Measurements from ENCODE around the gene PDZRN3.

DNA sequence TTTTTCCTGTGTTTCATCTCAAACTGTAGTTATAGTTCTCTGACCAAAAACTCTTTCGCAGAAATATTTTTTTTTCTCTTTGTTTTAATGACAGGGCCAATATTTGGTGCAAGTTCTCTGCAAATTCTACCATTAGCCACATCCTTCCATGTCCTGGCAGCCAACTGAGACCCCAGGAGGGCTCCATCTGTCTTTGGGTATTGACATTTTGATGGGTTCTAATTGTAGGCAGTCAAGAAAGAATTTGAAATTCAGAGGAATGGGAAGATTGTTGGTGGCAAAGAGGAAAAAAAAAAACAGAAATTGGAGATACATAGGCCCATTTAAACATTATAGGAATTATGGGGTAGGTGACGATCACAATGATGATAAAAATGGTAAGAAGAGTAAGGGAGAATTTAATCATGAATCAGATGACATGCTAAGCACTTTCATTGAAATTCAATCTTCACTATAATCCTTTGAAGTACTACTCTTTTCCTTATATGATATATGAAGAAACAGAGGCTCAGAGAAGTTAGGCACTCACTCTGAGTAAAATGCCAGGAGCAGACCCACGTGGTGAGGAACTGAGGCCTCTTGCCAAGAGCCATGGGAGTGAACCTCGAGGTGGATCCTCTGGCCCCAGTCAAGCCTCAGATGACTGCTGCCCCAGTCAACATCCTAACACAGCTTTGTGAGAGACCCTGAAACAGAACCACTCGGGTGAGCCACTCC is 151.4 kb downstream of the PDZRN3 start:
- TF ChIP-seq, protein P1, sequence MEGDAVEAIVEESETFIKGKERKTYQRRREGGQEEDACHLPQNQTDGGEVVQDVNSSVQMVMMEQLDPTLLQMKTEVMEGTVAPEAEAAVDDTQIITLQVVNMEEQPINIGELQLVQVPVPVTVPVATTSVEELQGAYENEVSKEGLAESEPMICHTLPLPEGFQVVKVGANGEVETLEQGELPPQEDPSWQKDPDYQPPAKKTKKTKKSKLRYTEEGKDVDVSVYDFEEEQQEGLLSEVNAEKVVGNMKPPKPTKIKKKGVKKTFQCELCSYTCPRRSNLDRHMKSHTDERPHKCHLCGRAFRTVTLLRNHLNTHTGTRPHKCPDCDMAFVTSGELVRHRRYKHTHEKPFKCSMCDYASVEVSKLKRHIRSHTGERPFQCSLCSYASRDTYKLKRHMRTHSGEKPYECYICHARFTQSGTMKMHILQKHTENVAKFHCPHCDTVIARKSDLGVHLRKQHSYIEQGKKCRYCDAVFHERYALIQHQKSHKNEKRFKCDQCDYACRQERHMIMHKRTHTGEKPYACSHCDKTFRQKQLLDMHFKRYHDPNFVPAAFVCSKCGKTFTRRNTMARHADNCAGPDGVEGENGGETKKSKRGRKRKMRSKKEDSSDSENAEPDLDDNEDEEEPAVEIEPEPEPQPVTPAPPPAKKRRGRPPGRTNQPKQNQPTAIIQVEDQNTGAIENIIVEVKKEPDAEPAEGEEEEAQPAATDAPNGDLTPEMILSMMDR (IDR thresholded peaks at IDR 0.05), result no peak
- TF ChIP-seq POLR2AphosphoS5 (IDR thresholded peaks at IDR 0.05) (no peak), POLR2A (IDR thresholded peaks at IDR 0.05) (no peak), EP300 (IDR thresholded peaks at IDR 0.05) (no peak)
